ENCODE results near the gene PSMB8.
"Not testable (repeated sequence)": the region's sequence is repeated elsewhere in the genome, so short reads cannot be mapped to it uniquely, and the experiment has no call there.

Gene PSMB8

GRCh38 chr6:32843979-32844838 lies at the start of gene PSMB8:
Gene PSMB8, minus strand, starts transcription at chr6:32844047. Its CDS starts 51 bp downstream, at chr6:32843996.
- peak; percentile 92 to 97 for DNase-seq (ENCODE audit: low read depth in 2 of 2)

GRCh38 chr6:32890831-32891230 lies 47.0 kb upstream of the PSMB8 start:
- no peak for DNase-seq (ENCODE audit: low read depth in 2 of 2)

- DNase-seq (ENCODE audit: low read depth in 2 of 2): no peak
These were observed 45.7 kb upstream of the PSMB8 start for GRCh38 chr6:32889533-32889932.

GRCh38 chr6:32888576-32888975 lies 44.7 kb upstream of the PSMB8 start:
- DNase-seq (ENCODE audit: low read depth in 2 of 2): no peak

GRCh38 chr6:32887616-32888015 lies 43.8 kb upstream of the PSMB8 start:
- DNase-seq (ENCODE audit: low read depth in 2 of 2): no peak

GRCh38 chr6:32886681-32887383 lies 43.0 kb upstream of the PSMB8 start:
- no peak for DNase-seq (ENCODE audit: low read depth in 2 of 2)

- no peak for DNase-seq (ENCODE audit: low read depth in 2 of 2)
These were observed 41.9 kb upstream of the PSMB8 start for GRCh38 chr6:32885698-32886286.

GRCh38 chr6:32883789-32884188 lies 39.9 kb upstream of the PSMB8 start:
- DNase-seq (ENCODE audit: low read depth in 2 of 2): no peak

- DNase-seq (ENCODE audit: low read depth in 2 of 2): no peak
These were observed 39.0 kb upstream of the PSMB8 start for GRCh38 chr6:32882879-32883250.

- DNase-seq (ENCODE audit: low read depth in 2 of 2): not testable (repeated sequence)
These were observed 37.1 kb upstream of the PSMB8 start for GRCh38 chr6:32880962-32881361.

- DNase-seq (ENCODE audit: low read depth in 2 of 2): no peak
These were observed 35.8 kb upstream of the PSMB8 start for GRCh38 chr6:32879691-32880090.

- DNase-seq (ENCODE audit: low read depth in 2 of 2): no peak
These were observed 32.8 kb upstream of the PSMB8 start for GRCh38 chr6:32876603-32877002.

GRCh38 chr6:32873947-32874346 lies 30.1 kb upstream of the PSMB8 start:
- DNase-seq (ENCODE audit: low read depth in 2 of 2): not testable (repeated sequence)

- DNase-seq (ENCODE audit: low read depth in 2 of 2): peak; percentile 72 to 80
These were observed 24.5 kb upstream of the PSMB8 start for GRCh38 chr6:32868257-32868788.

- DNase-seq (ENCODE audit: low read depth in 2 of 2): no peak
These were observed 23.9 kb upstream of the PSMB8 start for GRCh38 chr6:32867554-32868256.

- no peak for DNase-seq (ENCODE audit: low read depth in 2 of 2)
These were observed 23.2 kb upstream of the PSMB8 start for GRCh38 chr6:32867022-32867477.

GRCh38 chr6:32865724-32866443 lies 22.0 kb upstream of the PSMB8 start:
- no peak for DNase-seq (ENCODE audit: low read depth in 2 of 2)

GRCh38 chr6:32862725-32863124 lies 18.9 kb upstream of the PSMB8 start:
- no peak for DNase-seq (ENCODE audit: low read depth in 2 of 2)

GRCh38 chr6:32860674-32861073 lies 16.8 kb upstream of the PSMB8 start:
- DNase-seq (ENCODE audit: low read depth in 2 of 2): no peak

GRCh38 chr6:32858194-32858593 lies 14.3 kb upstream of the PSMB8 start:
- DNase-seq (ENCODE audit: low read depth in 2 of 2): no peak

Measured in stimulated activated CD8-positive, alpha-beta memory T cell treated with anti-CD3 and anti-CD28 coated beads, Interleukin-2, amount 100 ng/mL, for 48 hours (primary cell).